Right renal cortex interstitium (tissue), 3 donors: ENCODE data around the gene PROKR1. TPM values are rescaled to one million over a fixed set of nuclear protein-coding genes. Genes with fewer than 3 reads are reported as not detected.

ENCODE experiments used
- DNase-seq, 3 donors: peaks; one replicate each; pipeline ENCODE4 v3.0.0-alpha.2; 2013; ENCODE audit warnings: low read depth in 3 of 3, low spot score in 2 of 3
- polyA plus RNA-seq, 3 donors: library from polyadenylated mRNA; unstranded; fragments of 120-200 nt; gene quantifications; one replicate each; pipeline ENCODE4 v1.2.1, GENCODE V29; 2013; ENCODE audit not compliant: insufficient read length in 3 of 3

PROKR1 gene
- polyA plus RNA-seq, 3 donors, result 0.20 to 0.32 (median 0.31) TPM

DNA sequence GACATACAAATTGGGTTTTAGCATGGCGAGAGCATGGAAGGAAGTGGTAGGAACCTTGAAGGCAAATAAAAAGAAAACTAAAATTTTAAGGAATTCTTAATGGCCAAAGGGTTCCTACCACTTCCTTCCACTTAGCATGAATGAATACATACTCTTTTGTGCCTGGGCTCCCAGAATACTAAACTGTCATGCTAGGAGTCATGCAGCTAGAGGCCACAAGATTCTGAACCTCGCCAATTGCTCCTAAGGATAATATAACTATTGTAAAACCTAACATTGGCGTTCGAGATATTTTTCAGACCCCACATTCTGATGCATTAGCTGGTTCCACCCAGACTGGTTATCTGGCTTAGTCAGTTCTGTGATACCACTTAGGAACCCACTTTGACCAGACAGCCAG is 52.6 kb downstream of the PROKR1 start:
- DNase-seq, result no peak

DNA sequence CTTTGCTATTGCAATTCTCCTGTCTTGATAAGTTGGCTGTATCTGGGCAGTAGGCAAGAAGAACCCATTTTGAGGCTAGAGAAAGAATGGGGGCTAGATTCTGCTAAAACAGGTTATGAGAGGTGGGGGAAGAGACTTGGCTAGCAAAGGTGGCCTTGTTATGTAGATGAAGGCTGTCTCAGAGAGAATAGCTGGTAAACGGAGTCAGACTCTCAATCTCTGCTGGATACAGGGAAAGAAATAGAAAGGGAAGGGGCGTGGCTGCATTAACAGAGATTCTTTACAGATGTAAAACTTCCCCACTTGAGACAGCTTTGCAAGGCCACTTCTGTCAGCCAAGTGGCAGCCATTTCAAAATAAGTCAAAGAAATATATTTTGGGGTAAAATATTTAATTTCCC is 53.2 kb downstream of the PROKR1 start:
- DNase-seq, result no peak

DNA sequence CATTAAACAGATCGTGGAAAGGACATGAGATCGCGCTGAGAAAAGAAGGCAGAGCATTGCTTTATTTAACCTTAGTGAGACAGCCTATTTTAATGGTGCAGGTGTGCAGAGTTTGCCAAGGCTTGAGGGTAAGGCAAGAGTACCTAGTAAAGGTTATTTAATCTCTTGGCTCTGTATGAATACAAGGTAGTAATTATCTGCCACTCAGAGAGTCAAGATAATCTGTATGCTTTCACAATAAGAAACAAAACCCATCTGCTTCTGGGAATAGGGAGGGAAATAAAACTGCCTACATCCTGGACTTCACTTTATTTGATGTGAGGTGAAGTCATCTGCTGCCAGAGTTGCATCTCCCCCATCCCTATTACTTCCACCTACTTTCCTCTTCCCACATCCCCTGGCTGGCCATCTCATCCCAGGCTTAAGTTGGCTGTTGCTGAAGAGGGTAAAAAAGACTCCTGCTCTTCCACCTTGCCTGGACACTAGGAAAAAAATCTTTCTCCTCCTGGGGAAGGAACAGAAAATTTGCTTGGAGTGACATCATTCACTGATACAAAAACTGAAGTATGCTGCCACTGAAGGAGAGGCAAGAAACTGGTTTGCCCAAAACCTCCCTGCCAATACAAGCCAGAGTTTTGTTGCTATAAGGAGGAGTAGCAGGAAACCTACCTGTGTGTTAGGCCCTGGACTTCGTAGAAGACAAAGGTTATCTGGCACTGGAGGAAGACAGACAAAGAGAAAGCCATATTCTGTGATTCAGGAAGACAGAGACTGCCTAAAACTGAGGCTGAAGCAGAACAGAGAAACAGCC is 55.4 kb downstream of the PROKR1 start:
- no peak for DNase-seq

DNA sequence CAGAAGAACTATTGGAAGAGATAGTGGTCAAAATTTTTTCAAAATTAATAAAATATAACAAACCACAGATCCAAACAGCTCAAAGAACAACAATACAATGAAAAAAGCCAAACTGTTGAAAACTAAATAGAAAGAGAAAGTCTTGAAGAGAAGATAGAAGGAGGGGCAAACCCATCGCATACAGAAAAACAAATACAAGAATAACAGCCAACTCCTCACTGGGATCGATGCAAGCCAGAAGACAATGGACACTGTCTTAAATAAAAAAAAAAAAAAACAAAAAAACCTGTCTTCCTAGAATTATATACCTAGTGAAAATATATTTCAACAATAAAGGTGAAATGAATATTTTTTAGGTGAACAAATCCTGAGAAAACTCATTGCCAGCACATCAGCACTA is 57.2 kb downstream of the PROKR1 start:
- no peak for DNase-seq

DNA sequence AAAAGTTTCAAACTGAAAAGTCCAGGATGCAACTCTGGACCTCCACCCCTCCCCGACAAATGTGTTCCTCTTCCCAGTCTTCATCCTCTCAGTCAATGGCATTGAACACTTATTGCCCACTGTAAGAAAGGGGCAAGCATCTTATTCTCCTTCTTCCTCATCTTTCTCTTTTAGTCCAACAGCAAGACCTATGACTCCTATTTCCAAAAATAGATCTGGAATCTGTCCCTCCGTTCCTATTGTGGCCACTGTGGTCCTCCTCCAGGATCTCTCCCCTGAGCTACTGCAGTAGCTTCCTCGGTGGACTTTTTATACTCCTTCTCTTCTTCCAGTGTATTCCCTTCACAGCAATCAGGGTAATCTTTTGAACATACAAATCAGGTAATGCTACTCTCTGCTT is 63.3 kb downstream of the PROKR1 start:
- DNase-seq, result no peak

Other genes with a start within 250 kb of the PROKR1 start
- 1 to 10 TPM; 1.7 to 2.0 (median 1.7) TPM for gene FBXO48, start 176.3 kb upstream of the PROKR1 start, polyA plus RNA-seq
- gene APLF, start 176.0 kb upstream of the PROKR1 start, polyA plus RNA-seq, result 1 to 10 TPM; 3.5 to 4.1 (median 3.9) TPM
- gene ARHGAP25, start 91.2 kb downstream of the PROKR1 start, polyA plus RNA-seq, result 1 to 10 TPM; 7.7 to 8.5 (median 7.9) TPM
- gene BMP10, start 227.8 kb downstream of the PROKR1 start, polyA plus RNA-seq, result not detected